Ramos (cell line): ENCODE measurements around the gene HIPK3.

Experiments used
- in situ Hi-C: fragments of 300-500 bp; cut with MboI; formaldehyde crosslinking; loops from one replicate; pipeline ENCODE4 v1.14.3; 2022; ENCODE audit warnings: low sequenced_read_pairs; ENCODE audit not compliant: unreplicated experiment

Gene HIPK3

GRCh38 chr11:33383920-33384209 is 126.7 kb downstream of the HIPK3 start:
- in situ Hi-C loops, result loop anchor here (10.0 kb wide), 1 partner anchor 151 kb away; no protein-coding TSS in a partner anchor

DNA sequence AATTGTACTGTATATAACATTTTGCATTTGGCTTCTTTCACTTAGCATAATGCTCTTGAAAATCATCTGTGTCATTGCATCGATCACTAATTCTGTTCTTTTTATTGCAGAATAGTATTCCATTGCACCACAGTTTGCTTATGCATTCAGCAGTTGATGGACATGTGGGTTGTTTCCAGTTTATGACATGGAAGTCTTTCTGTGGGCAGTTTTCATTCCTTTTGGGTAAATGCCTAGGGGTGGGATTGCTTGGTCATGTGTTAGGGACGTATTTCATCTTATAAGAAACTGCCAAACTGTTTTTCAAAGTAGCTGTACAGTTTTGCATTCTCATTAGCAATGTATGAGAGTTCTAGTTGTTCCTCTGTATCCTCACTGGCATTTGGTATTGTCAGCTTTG is 127.0 kb downstream of the HIPK3 start:
- in situ Hi-C loops, result loop anchor here (10.0 kb wide), 1 partner anchor 151 kb away; no protein-coding TSS in a partner anchor

GRCh38 chr11:33387581-33387980 is 130.4 kb downstream of the HIPK3 start:
- in situ Hi-C loops, result loop anchor here (10.0 kb wide), 1 partner anchor 147 kb away; no protein-coding TSS in a partner anchor

- in situ Hi-C loops, result loop anchor here (10.0 kb wide), 1 partner anchor 147 kb away; no protein-coding TSS in a partner anchor
Measured at GRCh38 chr11:33387996-33388395, 130.8 kb downstream of the HIPK3 start.

DNA sequence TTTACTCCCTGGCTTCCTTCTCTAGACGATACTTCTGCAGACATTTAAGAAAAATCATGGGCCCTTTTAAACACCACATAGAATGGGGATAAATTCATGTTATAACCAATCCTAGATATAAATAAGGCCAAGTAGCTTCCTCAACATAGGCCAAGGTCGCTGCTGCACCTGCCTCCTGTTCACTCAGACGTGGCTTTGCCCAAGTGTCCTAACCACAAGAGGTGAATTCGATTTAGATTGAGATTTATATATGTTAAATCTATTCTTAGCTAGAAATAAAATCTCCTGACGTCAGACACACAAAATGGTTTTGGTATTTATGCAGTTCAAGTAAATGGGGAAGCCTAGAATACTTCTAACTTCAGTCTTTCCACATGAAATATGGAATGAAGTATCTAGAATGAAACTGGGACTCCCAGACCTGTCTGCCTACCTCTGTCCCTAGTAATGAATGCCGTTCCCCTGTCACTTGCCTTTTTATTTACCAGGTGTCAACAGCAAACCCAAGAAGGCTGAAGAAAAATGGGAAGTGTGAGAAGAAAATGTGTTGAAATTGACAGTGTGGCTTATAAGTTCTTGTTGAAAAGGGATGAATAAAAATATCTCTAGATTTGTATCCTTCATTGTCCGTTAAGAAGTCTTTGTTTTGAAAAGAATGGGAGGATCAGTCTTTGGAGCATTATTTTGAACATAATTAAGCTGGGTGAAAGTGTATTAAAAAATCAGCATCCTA is 131.8 kb downstream of the HIPK3 start:
- in situ Hi-C loops, result loop anchor here (10.0 kb wide), 1 partner anchor 146 kb away; no protein-coding TSS in a partner anchor

GRCh38 chr11:33389635-33390034 is 132.5 kb downstream of the HIPK3 start:
- in situ Hi-C loops, result loop anchor here (10.0 kb wide), 1 partner anchor 145 kb away; no protein-coding TSS in a partner anchor

DNA sequence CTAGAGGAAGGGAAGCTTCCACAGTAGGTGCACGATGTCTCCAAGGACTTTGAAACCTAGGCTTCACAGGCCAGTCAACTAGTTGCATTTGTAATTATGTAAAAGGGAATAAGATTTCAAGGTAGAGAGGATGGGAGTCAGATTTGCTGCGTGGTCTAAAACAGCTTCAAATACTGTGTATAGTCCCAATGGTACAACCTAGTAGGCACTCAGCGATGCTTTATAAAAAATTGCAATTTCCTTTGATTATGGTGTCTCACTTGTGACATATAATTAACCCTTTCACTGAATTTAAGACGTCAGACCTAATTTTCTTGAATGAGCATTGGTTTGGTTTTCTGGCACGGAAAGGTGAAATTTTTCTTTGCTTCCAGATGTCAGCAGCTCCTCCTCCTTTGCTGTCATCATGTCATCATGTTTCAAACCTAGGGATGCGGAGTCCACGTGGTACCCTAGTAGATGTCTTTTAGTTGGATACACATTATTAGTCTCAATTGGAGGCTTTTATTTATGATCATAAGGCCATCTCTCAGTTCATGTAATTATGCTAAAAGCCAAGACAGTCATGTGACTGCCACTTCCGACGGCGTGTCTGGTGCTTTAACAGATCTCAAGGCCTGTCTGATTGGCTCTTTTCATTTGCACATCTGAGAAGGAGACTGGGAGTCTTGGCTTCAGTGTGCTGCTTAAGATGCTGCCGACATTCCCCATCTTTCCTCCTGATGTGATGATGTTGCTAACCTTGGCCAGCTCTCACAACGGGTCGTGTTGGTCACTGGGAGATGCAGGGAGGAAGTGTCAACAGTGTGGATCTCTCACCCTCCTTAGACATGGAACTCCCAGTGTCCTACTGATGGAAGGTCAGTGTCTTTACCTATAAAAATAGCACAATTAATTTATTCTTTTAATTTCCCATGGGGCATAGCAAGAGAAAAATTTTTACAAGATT is 134.0 kb downstream of the HIPK3 start:
- in situ Hi-C loops, result no loop called here

DNA sequence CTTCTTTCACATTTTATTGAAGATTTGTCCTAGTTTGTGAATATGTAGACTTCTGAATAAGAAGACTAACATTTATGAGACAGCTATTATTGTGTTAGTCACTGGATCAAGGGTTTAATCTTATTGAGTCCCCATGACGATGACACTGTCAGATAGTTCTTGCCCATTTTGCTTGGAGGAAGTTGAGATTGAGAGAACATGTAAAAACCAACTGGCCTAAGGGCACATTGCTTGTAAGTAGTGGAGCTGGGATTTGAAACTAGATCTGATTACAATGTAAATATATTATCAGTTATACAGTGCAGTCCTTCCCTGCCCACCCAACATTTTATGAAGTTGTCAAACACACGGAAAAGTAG is 134.7 kb downstream of the HIPK3 start:
- in situ Hi-C loops, result no loop called here

DNA sequence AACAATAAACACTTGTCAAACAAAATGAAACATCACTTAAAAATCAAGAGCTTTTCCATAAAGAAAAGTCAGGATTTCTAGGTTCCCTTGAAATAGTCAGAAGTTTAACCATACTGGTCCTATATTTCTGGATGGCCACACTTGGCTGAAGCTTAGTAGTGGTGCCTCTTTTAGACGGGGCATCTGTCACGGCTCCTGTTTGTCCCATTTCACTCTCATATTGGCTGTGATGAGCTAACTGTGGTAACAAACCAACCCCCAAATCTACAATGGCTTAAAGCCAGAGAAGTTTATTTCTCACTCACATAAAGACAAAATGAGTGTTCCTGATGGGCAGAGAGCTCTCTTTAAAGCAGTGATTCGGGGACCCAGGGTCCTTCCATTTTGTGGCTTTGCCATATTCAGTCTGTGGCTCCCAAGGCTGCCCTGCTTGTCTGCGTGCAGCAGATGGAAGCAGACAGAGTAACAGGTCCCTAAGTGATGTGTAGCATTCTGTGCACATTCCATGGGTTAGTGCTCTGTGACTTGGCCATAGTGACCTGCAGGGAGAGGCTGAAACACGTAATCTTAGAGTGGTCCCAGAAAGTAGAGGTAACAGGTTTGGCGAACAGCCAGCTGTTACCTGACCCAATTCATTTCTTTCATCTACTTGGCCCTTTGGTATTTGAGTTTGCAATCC is 137.4 kb downstream of the HIPK3 start:
- in situ Hi-C loops, result no loop called here

DNA sequence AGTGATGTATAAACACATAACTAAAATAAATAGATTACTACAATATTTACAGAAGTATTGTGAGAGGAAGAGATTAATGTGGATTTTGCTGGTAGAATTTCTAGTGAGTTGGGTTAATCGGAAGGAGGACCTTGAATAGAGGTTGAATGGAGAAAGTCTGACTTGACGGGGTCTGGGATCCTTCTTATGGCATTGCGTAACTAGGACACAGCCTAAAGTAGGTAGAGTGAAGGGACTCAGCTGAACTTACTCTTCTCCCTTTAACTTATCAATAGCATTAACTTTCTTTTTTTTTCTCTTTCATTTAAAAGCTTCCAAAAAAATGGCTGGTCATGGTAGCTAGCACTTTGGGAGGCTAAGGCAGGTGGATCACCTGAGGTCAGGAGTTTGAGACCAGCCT is 139.2 kb downstream of the HIPK3 start:
- in situ Hi-C loops, result no loop called here

- in situ Hi-C loops, result no loop called here
Measured at GRCh38 chr11:33399421-33399820, 142.2 kb downstream of the HIPK3 start.

GRCh38 chr11:33402066-33402465 is 144.9 kb downstream of the HIPK3 start:
- in situ Hi-C loops, result no loop called here

DNA sequence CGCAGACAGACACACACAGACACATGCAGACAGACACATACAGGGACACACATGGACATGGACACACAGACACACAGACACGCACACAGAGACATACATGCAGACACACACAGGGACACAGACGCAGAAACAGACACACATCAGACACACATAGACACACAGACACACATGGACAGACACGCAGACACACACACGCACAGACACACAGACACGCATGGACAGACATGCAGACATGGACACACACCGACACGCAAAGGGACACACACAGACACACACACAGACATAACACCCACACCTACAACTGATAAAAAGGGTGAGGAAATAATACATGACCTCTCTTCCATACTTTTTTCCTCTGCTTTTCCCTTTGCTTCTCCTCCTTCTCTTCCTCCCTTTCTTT is 146.2 kb downstream of the HIPK3 start:
- in situ Hi-C loops, result no loop called here

GRCh38 chr11:33405834-33406602 is 148.8 kb downstream of the HIPK3 start:
- in situ Hi-C loops, result no loop called here
